Measurements from ENCODE around the gene NR3C2.

Gene NR3C2

GRCh38 chr4:148341980-148342800 lies 100.0 kb downstream of the NR3C2 start:
- H2AFZ ChIP-seq (ENCODE audit: low read depth, low read length, severe bottlenecking) = no peak overlapping the region
- no peaks in the 10 kb centered on the region for H3K9me3 ChIP-seq (ENCODE audit: insufficient read depth, low read length)
- no peaks in the 10 kb centered on the region for H3K27me3 ChIP-seq (ENCODE audit: low read length)
- H3F3A ChIP-seq (ENCODE audit: insufficient read depth) = no peaks in the 10 kb centered on the region
- no peak overlapping the region for H3K27ac ChIP-seq (ENCODE audit: low read depth, low read length)
- H3K36me3 ChIP-seq (ENCODE audit: low read length) = no peaks in the 10 kb centered on the region
- no peaks in the 10 kb centered on the region for H4K20me1 ChIP-seq (ENCODE audit: low read depth, low read length)
- no peaks in the 10 kb centered on the region for H3K9me2 ChIP-seq (replicated peaks; ENCODE audit: insufficient read depth, low read length)
- no peak overlapping the region for H3K9ac ChIP-seq (ENCODE audit: low read length)
- no peak overlapping the region for H3K4me2 ChIP-seq (ENCODE audit: low read depth, low read length, poor library complexity, severe bottlenecking)
- no peaks in the 10 kb centered on the region for H3K79me2 ChIP-seq (ENCODE audit: insufficient read depth, low read length)
- no peak overlapping the region for H3K4me3 ChIP-seq (ENCODE audit: insufficient read depth, low read length, poor library complexity, severe bottlenecking)
- TF ChIP-seq, protein P1, sequence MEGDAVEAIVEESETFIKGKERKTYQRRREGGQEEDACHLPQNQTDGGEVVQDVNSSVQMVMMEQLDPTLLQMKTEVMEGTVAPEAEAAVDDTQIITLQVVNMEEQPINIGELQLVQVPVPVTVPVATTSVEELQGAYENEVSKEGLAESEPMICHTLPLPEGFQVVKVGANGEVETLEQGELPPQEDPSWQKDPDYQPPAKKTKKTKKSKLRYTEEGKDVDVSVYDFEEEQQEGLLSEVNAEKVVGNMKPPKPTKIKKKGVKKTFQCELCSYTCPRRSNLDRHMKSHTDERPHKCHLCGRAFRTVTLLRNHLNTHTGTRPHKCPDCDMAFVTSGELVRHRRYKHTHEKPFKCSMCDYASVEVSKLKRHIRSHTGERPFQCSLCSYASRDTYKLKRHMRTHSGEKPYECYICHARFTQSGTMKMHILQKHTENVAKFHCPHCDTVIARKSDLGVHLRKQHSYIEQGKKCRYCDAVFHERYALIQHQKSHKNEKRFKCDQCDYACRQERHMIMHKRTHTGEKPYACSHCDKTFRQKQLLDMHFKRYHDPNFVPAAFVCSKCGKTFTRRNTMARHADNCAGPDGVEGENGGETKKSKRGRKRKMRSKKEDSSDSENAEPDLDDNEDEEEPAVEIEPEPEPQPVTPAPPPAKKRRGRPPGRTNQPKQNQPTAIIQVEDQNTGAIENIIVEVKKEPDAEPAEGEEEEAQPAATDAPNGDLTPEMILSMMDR (IDR thresholded peaks at IDR 0.05; ENCODE audit: insufficient read depth, low read length, poor library complexity, severe bottlenecking) = no peak
- TF ChIP-seq EZH2phosphoT487 (conservative IDR thresholded peaks at IDR 0.05; ENCODE audit: low read length) = no peak

- no peak for TF ChIP-seq EZH2phosphoT487 (conservative IDR thresholded peaks at IDR 0.05; ENCODE audit: low read length)
- TF ChIP-seq, protein P1 (IDR thresholded peaks at IDR 0.05; ENCODE audit: insufficient read depth, low read length, poor library complexity, severe bottlenecking) = no peak
- no peaks in the 10 kb centered on the region for H3K27me3 ChIP-seq (ENCODE audit: low read length)
- H3K9me3 ChIP-seq (ENCODE audit: insufficient read depth, low read length) = no peaks in the 10 kb centered on the region
- no peak overlapping the region for H3K4me2 ChIP-seq (ENCODE audit: low read depth, low read length, poor library complexity, severe bottlenecking)
- H3K79me2 ChIP-seq (ENCODE audit: insufficient read depth, low read length) = no peaks in the 10 kb centered on the region
- H3K9me2 ChIP-seq (replicated peaks; ENCODE audit: insufficient read depth, low read length) = no peaks in the 10 kb centered on the region
- H3K9ac ChIP-seq (ENCODE audit: low read length) = no peak overlapping the region
- H3K27ac ChIP-seq (ENCODE audit: low read depth, low read length) = no peak overlapping the region
- H4K20me1 ChIP-seq (ENCODE audit: low read depth, low read length) = no peaks in the 10 kb centered on the region
- no peaks in the 10 kb centered on the region for H3K36me3 ChIP-seq (ENCODE audit: low read length)
- no peaks in the 10 kb centered on the region for H3F3A ChIP-seq (ENCODE audit: insufficient read depth)
- H2AFZ ChIP-seq (ENCODE audit: low read depth, low read length, severe bottlenecking) = no peak overlapping the region
- H3K4me3 ChIP-seq (ENCODE audit: insufficient read depth, low read length, poor library complexity, severe bottlenecking) = no peak overlapping the region
These were observed 107.1 kb downstream of the NR3C2 start for GRCh38 chr4:148335133-148335532.

DNA sequence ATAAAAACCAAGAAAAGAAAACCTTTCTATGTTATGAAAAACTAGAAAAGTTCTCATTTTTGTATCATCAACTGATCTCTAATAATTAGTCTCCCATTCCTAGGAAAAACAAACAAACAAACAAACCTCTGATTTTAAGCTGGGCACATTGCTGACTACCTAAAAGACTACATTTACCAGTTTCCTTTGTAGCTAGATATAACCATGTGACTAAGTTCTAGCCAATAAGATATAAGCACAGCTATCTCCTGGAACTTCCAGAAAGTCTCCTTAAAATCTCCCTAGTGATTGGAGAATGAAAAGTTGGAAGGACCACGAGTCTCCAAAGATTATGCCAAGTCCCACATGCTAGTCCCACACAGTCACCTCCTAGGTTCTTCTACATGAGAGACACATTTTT lies 108.9 kb downstream of the NR3C2 start:
- Histone ChIP-seq H3K9ac (ENCODE audit: low read length) (no peak overlapping the region), H3K27ac (ENCODE audit: low read depth, low read length) (no peak overlapping the region), H3K27me3 (ENCODE audit: low read length) (no peaks in the 10 kb centered on the region), H3F3A (ENCODE audit: insufficient read depth) (no peaks in the 10 kb centered on the region), H3K4me3 (ENCODE audit: insufficient read depth, low read length, poor library complexity, severe bottlenecking) (no peak overlapping the region), H3K79me2 (ENCODE audit: insufficient read depth, low read length) (no peaks in the 10 kb centered on the region), H2AFZ (ENCODE audit: low read depth, low read length, severe bottlenecking) (no peak overlapping the region), H4K20me1 (ENCODE audit: low read depth, low read length) (no peaks in the 10 kb centered on the region), H3K9me3 (ENCODE audit: insufficient read depth, low read length) (no peaks in the 10 kb centered on the region), H3K36me3 (ENCODE audit: low read length) (no peaks in the 10 kb centered on the region), H3K9me2 (replicated peaks; ENCODE audit: insufficient read depth, low read length) (no peaks in the 10 kb centered on the region), H3K4me2 (ENCODE audit: low read depth, low read length, poor library complexity, severe bottlenecking) (no peak overlapping the region)
- no peak for TF ChIP-seq EZH2phosphoT487 (conservative IDR thresholded peaks at IDR 0.05; ENCODE audit: low read length)
- TF ChIP-seq, protein P1 (IDR thresholded peaks at IDR 0.05; ENCODE audit: insufficient read depth, low read length, poor library complexity, severe bottlenecking) = no peak
